ENCODE results near the gene BRD2.

BRD2 gene

GRCh38 chr6:32954267-32954666 is 14.1 kb upstream of the BRD2 start:
- H2AK5ac ChIP-seq (ENCODE audit: low read depth, low read length), result no peak overlapping the region
- no peak for DNase-seq (ENCODE audit: low spot score)
- no CpG with 5 or more reads among the region's 4 CpGs for WGBS, 2 donors (ENCODE audit: extremely low coverage in 2 of 2, insufficient read length in 2 of 2, insufficient replicate concordance in 1 of 2)

GRCh38 chr6:32954986-32955802 is 13.2 kb upstream of the BRD2 start:
- no peak overlapping the region for H3K4me2 ChIP-seq (ENCODE audit: insufficient read depth, low read length, poor library complexity, severe bottlenecking)
- H2BK12ac ChIP-seq (ENCODE audit: low read length), result no peak overlapping the region
- H2BK5ac ChIP-seq (ENCODE audit: low read length), result no peak overlapping the region
- H3K4me3 ChIP-seq (ENCODE audit: low read length in 2 of 2), result no peak overlapping the region
- H3K23ac ChIP-seq (ENCODE audit: low read depth, low read length, poor library complexity), result no peak overlapping the region
- no peak overlapping the region for H3K9ac ChIP-seq (ENCODE audit: low read depth, low read length, poor library complexity)
- no peak overlapping the region for H2AFZ ChIP-seq (ENCODE audit: low read length)
- DNase-seq (ENCODE audit: low spot score), result no peak
- no peak overlapping the region for H2BK15ac ChIP-seq (ENCODE audit: low read length)
- H3K79me1 ChIP-seq (ENCODE audit: low read depth, low read length), result no peaks in the 10 kb centered on the region
- no peak overlapping the region for H3K27ac ChIP-seq (replicated peaks; ENCODE audit: low read length)
- H3K9me3 ChIP-seq (replicated peaks in 1 of 2; ENCODE audit: control insufficient read depth in 2 of 2, insufficient read depth in 1 of 2, low read depth in 1 of 2, low read length in 2 of 2), result no peaks in the 10 kb centered on the region
- H3K36me3 ChIP-seq (replicated peaks in 1 of 2; ENCODE audit: control insufficient read depth in 2 of 2, insufficient read depth in 2 of 2, low read length in 2 of 2), result no peaks in the 10 kb centered on the region
- H2BK120ac ChIP-seq (ENCODE audit: low read depth, low read length), result no peak overlapping the region
- H3K14ac ChIP-seq (ENCODE audit: low read length), result no peak overlapping the region
- WGBS, 2 donors (ENCODE audit: extremely low coverage in 2 of 2, insufficient read length in 2 of 2, insufficient replicate concordance in 1 of 2), result no CpG with 5 or more reads among the region's 3 CpGs
- H2AK5ac ChIP-seq (ENCODE audit: low read depth, low read length), result no peak overlapping the region
- H4K91ac ChIP-seq (ENCODE audit: low read depth, low read length, poor library complexity), result no peak overlapping the region
- H3K18ac ChIP-seq (ENCODE audit: low read length), result no peak overlapping the region
- H4K8ac ChIP-seq (ENCODE audit: low read depth, low read length), result no peak overlapping the region
- H3K4me1 ChIP-seq (ENCODE audit: control insufficient read depth in 2 of 2, insufficient read depth in 1 of 2, low read depth in 1 of 2, low read length in 2 of 2), result no peaks in the 10 kb centered on the region
- no peak overlapping the region for H3K4ac ChIP-seq (ENCODE audit: low read length)
- peaks cover 0 to under 1% (median 0%) of the 10 kb centered on the region in 3 experiments for H3K27me3 ChIP-seq (ENCODE audit: control insufficient read depth in 3 of 3, insufficient read depth in 3 of 3, low read depth in 1 of 3, low read length in 3 of 3)

More at GRCh38 chr6:32954267-32954666, 14.1 kb upstream of the BRD2 start:
- H2BK15ac ChIP-seq (ENCODE audit: low read length), result no peak overlapping the region
- H3K79me1 ChIP-seq (ENCODE audit: low read depth, low read length), result no peaks in the 10 kb centered on the region
- H3K4ac ChIP-seq (ENCODE audit: low read length), result no peak overlapping the region
- no peaks in the 10 kb centered on the region for H3K9me3 ChIP-seq (replicated peaks in 1 of 2; ENCODE audit: control insufficient read depth in 2 of 2, insufficient read depth in 1 of 2, low read depth in 1 of 2, low read length in 2 of 2)
- peaks cover 0 to 8% (median 0%) of the 10 kb centered on the region in 3 experiments for H3K27me3 ChIP-seq (ENCODE audit: control insufficient read depth in 3 of 3, insufficient read depth in 3 of 3, low read depth in 1 of 3, low read length in 3 of 3)
- peak overlapping the region; percentile 35 for H2BK5ac ChIP-seq (ENCODE audit: low read length)
- no peak overlapping the region for H2BK12ac ChIP-seq (ENCODE audit: low read length)
- H2AFZ ChIP-seq (ENCODE audit: low read length), result no peak overlapping the region
- H3K14ac ChIP-seq (ENCODE audit: low read length), result no peak overlapping the region
- no peak overlapping the region for H4K91ac ChIP-seq (ENCODE audit: low read depth, low read length, poor library complexity)
- no peak overlapping the region for H3K4me3 ChIP-seq (ENCODE audit: low read length in 2 of 2)
- H3K27ac ChIP-seq (replicated peaks; ENCODE audit: low read length), result no peak overlapping the region
- H3K18ac ChIP-seq (ENCODE audit: low read length), result no peak overlapping the region
- no peak overlapping the region for H4K8ac ChIP-seq (ENCODE audit: low read depth, low read length)
- H3K36me3 ChIP-seq (replicated peaks in 1 of 2; ENCODE audit: control insufficient read depth in 2 of 2, insufficient read depth in 2 of 2, low read length in 2 of 2), result no peaks in the 10 kb centered on the region
- no peak overlapping the region for H3K9ac ChIP-seq (ENCODE audit: low read depth, low read length, poor library complexity)
- no peaks in the 10 kb centered on the region for H3K4me1 ChIP-seq (ENCODE audit: control insufficient read depth in 2 of 2, insufficient read depth in 1 of 2, low read depth in 1 of 2, low read length in 2 of 2)
- H3K4me2 ChIP-seq (ENCODE audit: insufficient read depth, low read length, poor library complexity, severe bottlenecking), result no peak overlapping the region
- no peak overlapping the region for H3K23ac ChIP-seq (ENCODE audit: low read depth, low read length, poor library complexity)
- no peak overlapping the region for H2BK120ac ChIP-seq (ENCODE audit: low read depth, low read length)

GRCh38 chr6:32956176-32956575 is 12.2 kb upstream of the BRD2 start:
- Histone ChIP-seq H3K23ac (ENCODE audit: low read depth, low read length, poor library complexity) (no peak overlapping the region), H2AFZ (ENCODE audit: low read length) (no peak overlapping the region), H3K36me3 (replicated peaks in 1 of 2; ENCODE audit: control insufficient read depth in 2 of 2, insufficient read depth in 2 of 2, low read length in 2 of 2) (no peaks in the 10 kb centered on the region), H3K9me3 (replicated peaks in 1 of 2; ENCODE audit: control insufficient read depth in 2 of 2, insufficient read depth in 1 of 2, low read depth in 1 of 2, low read length in 2 of 2) (no peaks in the 10 kb centered on the region), H2BK12ac (ENCODE audit: low read length) (no peak overlapping the region), H3K18ac (ENCODE audit: low read length) (no peak overlapping the region), H4K91ac (ENCODE audit: low read depth, low read length, poor library complexity) (no peak overlapping the region), H3K9ac (ENCODE audit: low read depth, low read length, poor library complexity) (no peak overlapping the region), H3K4me3 (ENCODE audit: low read length in 2 of 2) (no peak overlapping the region), H4K8ac (ENCODE audit: low read depth, low read length) (no peak overlapping the region), H3K4ac (ENCODE audit: low read length) (no peak overlapping the region), H3K4me2 (ENCODE audit: insufficient read depth, low read length, poor library complexity, severe bottlenecking) (no peak overlapping the region), H3K27ac (replicated peaks; ENCODE audit: low read length) (no peak overlapping the region), H3K4me1 (ENCODE audit: control insufficient read depth in 2 of 2, insufficient read depth in 1 of 2, low read depth in 1 of 2, low read length in 2 of 2) (no peaks in the 10 kb centered on the region), H2BK15ac (ENCODE audit: low read length) (no peak overlapping the region), H3K14ac (ENCODE audit: low read length) (no peak overlapping the region), H2BK120ac (ENCODE audit: low read depth, low read length) (no peak overlapping the region), H2BK5ac (ENCODE audit: low read length) (no peak overlapping the region), H3K27me3 (ENCODE audit: control insufficient read depth in 3 of 3, insufficient read depth in 3 of 3, low read depth in 1 of 3, low read length in 3 of 3) (no peaks in the 10 kb centered on the region), H3K79me1 (ENCODE audit: low read depth, low read length) (no peaks in the 10 kb centered on the region), H2AK5ac (ENCODE audit: low read depth, low read length) (no peak overlapping the region)
- no peak for DNase-seq (ENCODE audit: low spot score)
- no CpG with 5 or more reads among the region's 2 CpGs for WGBS, 2 donors (ENCODE audit: extremely low coverage in 2 of 2, insufficient read length in 2 of 2, insufficient replicate concordance in 1 of 2)

- no peak for DNase-seq (ENCODE audit: low spot score)
- Histone ChIP-seq H3K18ac (ENCODE audit: low read length) (no peak overlapping the region), H3K4me2 (ENCODE audit: insufficient read depth, low read length, poor library complexity, severe bottlenecking) (no peak overlapping the region), H3K27me3 (ENCODE audit: control insufficient read depth in 3 of 3, insufficient read depth in 3 of 3, low read depth in 1 of 3, low read length in 3 of 3) (no peaks in the 10 kb centered on the region), H2AFZ (ENCODE audit: low read length) (no peak overlapping the region), H3K9me3 (replicated peaks in 1 of 2; ENCODE audit: control insufficient read depth in 2 of 2, insufficient read depth in 1 of 2, low read depth in 1 of 2, low read length in 2 of 2) (no peaks in the 10 kb centered on the region), H3K36me3 (replicated peaks in 1 of 2; ENCODE audit: control insufficient read depth in 2 of 2, insufficient read depth in 2 of 2, low read length in 2 of 2) (no peaks in the 10 kb centered on the region), H4K91ac (ENCODE audit: low read depth, low read length, poor library complexity) (no peak overlapping the region), H3K4me3 (ENCODE audit: low read length in 2 of 2) (no peak overlapping the region), H3K14ac (ENCODE audit: low read length) (no peak overlapping the region), H3K4me1 (ENCODE audit: control insufficient read depth in 2 of 2, insufficient read depth in 1 of 2, low read depth in 1 of 2, low read length in 2 of 2) (no peaks in the 10 kb centered on the region), H2BK12ac (ENCODE audit: low read length) (no peak overlapping the region), H3K79me1 (ENCODE audit: low read depth, low read length) (no peaks in the 10 kb centered on the region), H2BK120ac (ENCODE audit: low read depth, low read length) (no peak overlapping the region), H2BK15ac (ENCODE audit: low read length) (no peak overlapping the region), H2AK5ac (ENCODE audit: low read depth, low read length) (no peak overlapping the region), H4K8ac (ENCODE audit: low read depth, low read length) (no peak overlapping the region), H3K23ac (ENCODE audit: low read depth, low read length, poor library complexity) (no peak overlapping the region), H2BK5ac (ENCODE audit: low read length) (no peak overlapping the region), H3K4ac (ENCODE audit: low read length) (no peak overlapping the region), H3K27ac (replicated peaks; ENCODE audit: low read length) (no peak overlapping the region), H3K9ac (ENCODE audit: low read depth, low read length, poor library complexity) (no peak overlapping the region)
- WGBS, 2 donors (ENCODE audit: extremely low coverage in 2 of 2, insufficient read length in 2 of 2, insufficient replicate concordance in 1 of 2), result no CpG with 5 or more reads among the region's 5 CpGs
These were observed 7.8 kb upstream of the BRD2 start for GRCh38 chr6:32960563-32960962.

Data from neuronal stem cell (in vitro differentiated cells).